Posterior vena cava (tissue), 2 donors: Measurements from ENCODE around the gene CDIP1. TPM values are rescaled to one million over a fixed set of nuclear protein-coding genes. Genes with fewer than 3 reads are reported as not detected.
A peak's percentile ranks its signal among the peaks of the same experiment; 100 is the strongest.

ENCODE experiments used
- DNase-seq: peaks from one replicate; pipeline ENCODE4 v3.0.0-alpha.2; 2020; ENCODE audit warnings: low spot score
- intact Hi-C, 2 donors: fragments of 100-400 bp; cut with DNase I; formaldehyde crosslinking; loops; one replicate each; pipeline versions ENCODE4 v1.14.1 to v1.14.2; 2022 to 2023
- total RNA-seq, 2 donors: library from RNA; stranded (reverse); fragmentation: NEBNext Ultra II Directional; extraction: Animal tissue kit (Norgen Biotek cat#: 25700); gene quantifications; one replicate each; pipeline ENCODE4 v1.2.1, GENCODE V29; 2021
- donor health status: DM: yes; HTN: yes; CAD: no.
- donor health status: DM: yes; HTN: yes; CAD: no.

The CDIP1 gene
- total RNA-seq, 2 donors from 2014 or later, result 19.4 to 21.1 TPM

DNA sequence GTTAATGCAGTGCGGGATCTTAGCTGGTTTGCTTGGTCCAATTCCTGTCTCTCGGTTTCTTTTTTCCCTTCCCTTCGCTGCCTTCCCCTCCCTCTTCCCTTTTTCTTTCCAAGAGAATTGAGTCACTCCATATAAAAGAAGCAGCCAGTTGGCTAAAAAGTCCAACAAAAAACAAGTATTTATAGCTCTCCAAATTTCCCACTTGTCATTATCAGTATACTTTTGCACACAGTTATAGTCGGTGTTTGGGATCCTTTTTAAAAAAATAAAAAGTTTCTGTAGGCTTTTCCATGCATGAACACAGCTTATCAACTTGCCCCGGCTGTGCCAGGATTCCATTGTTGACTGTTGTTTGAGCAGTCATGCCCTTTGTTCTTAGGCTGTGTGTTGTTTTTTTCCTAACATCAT lies 37.5 kb downstream of the CDIP1 start:
- intact Hi-C loops, result no loop called here
- DNase-seq, result no peak

GRCh38 chr16:4500272-4500671 lies 38.3 kb downstream of the CDIP1 start:
- DNase-seq, result no peak
- intact Hi-C loops, result no loop called here

DNA sequence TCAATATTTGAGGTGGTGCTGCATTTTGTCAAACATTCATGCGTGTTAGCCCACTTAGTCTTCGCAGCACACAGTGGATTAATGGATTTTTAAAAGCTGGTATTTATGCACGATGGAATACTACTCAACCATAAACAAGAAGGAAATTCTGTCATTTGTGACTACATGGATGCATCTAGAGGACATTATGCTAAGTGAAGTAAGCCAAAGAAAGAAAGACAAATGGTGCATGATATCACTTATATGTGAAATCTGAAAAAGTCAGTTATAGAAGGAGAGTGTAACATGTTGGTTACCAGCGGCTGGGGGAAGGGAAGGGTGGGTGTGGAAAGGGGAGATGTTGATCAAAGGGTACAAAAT lies 39.4 kb downstream of the CDIP1 start:
- intact Hi-C loops, result no loop called here
- DNase-seq, result no peak

DNA sequence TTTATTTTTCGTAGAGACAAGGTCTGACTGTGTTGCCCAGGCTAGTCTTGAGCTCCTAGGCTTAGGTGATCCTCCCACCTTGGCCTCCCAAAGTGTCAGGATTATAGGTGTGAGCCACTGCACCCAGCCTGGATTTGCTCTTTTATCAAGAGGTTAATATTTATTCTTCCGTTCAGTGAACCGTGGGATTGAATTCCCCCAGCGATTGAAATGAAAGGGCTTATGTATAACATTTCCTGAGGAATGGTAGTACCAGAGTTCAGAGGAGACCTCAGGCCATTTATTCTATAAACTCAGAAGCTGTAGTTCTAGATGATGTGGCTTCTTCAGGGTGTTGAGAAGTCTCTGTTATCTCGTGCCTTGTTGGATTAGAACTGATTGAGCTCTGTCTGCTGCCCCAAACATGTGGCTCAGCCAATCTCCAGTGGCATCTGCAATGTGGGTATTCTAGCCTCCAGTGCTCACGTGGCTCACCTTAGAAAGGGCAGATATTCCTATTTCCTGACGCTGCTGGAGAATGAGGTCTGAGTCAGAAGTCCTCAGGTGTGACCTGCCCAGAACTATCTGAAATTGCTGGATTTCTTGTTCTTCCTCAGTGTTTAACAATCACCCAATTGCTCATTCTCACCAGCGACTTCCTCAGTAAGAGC lies 39.9 kb downstream of the CDIP1 start:
- intact Hi-C loops, result no loop called here
- DNase-seq, result no peak

GRCh38 chr16:4496305-4496704 lies 42.3 kb downstream of the CDIP1 start:
- no peak for DNase-seq

DNA sequence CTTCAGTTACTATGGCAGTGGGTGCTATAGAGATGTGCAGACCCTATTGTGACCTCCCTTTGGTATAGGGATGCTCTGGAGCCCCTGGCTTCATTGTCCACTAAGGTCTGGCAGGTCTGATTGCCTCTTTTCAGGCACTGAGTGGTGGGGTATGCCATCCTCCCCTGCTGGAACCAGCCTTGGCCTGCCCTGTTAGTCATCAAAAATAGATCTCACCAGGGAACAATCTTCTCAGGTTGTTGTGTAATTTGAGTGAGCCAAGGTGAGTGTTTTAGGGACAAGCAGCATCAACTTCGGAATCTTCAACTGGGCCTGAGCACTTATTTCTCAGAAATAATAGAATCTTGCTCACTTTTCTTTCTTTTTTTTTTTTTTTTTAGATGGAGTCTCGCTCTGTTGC lies 42.8 kb downstream of the CDIP1 start:
- DNase-seq, result no peak
- intact Hi-C loops, result no loop called here

More at GRCh38 chr16:4496305-4496704, 42.3 kb downstream of the CDIP1 start:
- intact Hi-C loops, result no loop called here

DNA sequence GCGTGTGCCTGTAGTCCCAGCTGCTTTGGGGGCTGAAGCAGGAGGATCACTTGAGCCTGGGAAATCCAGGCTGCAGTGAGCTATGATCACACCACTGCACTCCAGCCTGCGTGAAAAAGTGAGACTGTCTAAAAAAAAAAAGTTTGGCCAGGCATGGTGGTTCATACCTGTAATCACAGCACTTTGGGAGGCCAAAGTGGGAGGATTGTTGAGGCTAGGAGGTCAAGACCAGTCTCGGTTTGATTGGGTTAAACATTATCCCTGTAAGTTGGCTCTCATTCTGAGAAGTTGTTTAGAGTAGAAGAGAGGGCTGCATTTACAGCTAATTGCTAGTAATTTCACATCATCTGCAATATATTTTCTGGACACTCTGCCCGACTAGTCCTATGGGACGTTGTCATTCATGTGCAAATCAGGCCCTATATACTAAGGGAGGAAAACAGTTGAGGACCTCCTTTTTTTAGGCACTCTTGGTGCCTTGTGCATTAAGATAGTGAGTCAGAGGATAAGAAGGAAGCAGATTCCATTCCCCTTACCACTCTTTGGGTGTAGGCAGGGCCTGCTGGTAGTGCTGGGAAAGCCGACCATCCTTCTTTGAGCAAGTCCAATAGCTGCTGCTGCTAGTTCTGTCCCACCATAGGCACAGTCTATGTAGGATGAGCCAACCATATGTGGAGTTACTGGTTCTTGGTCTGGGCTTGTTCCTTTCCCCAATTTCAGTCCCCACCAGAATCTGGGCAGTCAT lies 43.7 kb downstream of the CDIP1 start:
- no peak for DNase-seq
- intact Hi-C loops, result no loop called here

GRCh38 chr16:4491898-4492297 lies 46.7 kb downstream of the CDIP1 start:
- intact Hi-C loops, result no loop called here
- no peak for DNase-seq

DNA sequence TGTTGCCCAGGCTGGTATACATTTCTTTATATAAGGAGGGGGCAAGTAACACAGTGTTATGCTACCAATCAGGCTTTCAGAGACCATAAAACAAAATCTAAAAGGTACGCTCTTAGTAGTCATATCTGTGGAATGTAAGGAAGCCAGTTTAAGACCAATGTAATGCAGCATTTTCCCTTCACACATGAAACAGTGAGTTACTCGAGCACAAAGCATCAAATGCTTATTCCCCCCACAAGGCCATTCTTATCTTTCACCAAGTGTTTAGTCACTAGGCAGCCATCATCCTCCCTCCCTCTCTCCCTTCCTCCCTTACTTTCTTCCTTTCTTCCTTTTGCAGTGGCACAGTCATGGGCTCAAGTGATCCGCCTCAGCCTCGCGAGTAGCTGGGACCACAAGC lies 49.5 kb downstream of the CDIP1 start:
- intact Hi-C loops, result no loop called here
- DNase-seq, result no peak

DNA sequence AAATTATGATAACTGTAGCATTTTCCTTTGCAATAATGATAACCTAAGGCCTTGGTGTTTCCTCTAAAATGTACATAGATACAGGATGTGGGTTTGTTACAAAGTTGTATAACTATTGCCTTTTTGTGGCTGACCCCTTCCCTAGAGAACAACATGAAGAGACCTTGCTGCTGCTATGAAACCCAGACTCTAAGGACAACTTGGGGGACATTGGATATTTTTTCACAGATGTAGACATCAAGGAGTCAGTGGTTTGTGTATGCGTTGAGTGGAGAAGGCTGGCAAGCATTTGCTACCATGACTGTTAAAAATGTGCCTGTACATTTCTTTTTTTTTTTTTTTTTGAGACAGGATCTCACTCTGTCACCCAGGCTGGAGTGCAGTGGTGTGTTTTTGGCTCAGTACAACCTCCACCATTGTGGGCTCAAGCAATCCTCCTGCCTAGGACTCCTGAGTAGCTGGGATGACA lies 50.0 kb downstream of the CDIP1 start:
- intact Hi-C loops, result no loop called here
- no peak for DNase-seq

GRCh38 chr16:4487955-4488498 lies 50.5 kb downstream of the CDIP1 start:
- no peak for DNase-seq
- intact Hi-C loops, result no loop called here

DNA sequence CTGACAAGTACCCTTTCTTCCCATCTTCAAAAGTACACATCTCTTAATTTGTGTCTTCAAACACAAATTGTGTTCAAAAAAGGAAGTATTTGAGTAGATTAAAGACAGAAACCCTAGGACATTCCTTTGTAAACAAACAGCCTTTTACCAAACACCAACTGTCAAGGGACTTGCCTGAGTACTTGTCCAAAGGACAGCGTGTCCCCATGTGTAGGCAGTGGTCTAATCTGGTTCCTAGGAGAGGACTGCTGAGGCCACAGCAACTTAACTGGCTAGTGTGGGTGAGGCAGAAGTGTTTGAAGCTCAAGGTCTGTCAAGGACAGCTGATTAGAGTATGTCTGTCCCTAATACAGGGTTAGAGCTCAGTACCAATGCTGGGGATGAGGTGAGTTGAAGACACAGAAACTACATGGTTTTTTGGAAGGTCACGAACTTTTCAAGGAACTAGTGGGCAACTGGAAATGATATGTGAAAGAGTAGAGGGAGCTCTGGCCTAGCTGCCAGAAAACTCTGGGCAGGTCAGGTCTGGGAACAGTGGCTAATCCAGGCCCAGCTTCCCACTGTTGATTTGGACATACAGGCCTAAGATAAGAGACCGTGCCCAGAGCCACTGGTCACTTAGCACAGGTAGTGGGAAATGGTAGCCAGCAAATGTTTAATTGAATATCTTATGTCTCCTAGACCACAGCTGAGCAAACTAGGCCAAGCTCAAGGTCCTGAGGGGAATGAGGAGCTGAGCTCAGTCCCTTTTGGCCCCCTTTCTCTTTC lies 52.3 kb downstream of the CDIP1 start:
- DNase-seq, result no peak
- intact Hi-C loops, result no loop called here

- DNase-seq, result no peak
- intact Hi-C loops, result no loop called here
Observed at GRCh38 chr16:4481963-4482362, 56.6 kb downstream of the CDIP1 start.

DNA sequence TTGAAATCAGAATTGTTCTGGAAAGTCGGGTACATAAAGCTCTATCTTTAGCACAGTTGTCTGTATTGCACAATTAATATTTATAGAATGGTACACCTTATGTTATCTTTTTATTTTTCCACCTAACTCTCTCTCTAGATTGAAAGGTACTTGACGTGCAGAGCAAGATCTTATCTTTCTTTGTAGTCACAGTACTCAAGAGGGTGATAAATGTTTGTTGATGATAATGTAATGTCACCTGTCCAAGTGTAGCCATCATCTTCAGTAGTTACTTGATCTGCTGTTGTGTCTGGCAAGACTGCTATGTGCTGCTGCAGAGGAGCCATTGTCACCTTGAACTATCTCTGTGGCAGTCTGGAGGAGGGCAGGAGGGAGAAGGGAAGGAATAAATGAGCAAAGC lies 57.0 kb downstream of the CDIP1 start:
- intact Hi-C loops, result no loop called here
- DNase-seq, result no peak

DNA sequence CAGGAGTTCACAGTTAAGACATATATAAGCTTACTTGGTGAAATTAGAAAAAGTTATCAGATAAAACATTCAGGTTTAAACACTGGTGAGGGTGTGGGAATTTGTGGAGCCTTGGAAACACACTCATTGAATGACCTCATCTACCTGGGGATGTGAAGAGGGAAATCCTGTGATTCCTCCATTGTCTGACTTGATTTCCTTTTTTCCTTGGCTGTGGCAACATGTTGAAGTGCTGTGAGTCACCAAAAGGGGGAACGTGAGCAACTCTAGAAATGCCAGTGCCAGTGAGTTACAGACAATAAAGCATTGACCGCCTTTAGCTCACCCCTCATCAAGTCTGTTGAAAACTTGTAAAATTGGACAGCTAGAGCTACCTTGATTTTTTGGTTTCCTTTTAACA lies 60.6 kb downstream of the CDIP1 start:
- DNase-seq, result no peak

GRCh38 chr16:4475880-4476788 lies 62.4 kb downstream of the CDIP1 start, which contains the start of gene HMOX2:
TSS of gene HMOX2 (plus strand) at chr16:4476398. CDS start at chr16:4505525, 29,127 bp downstream.
- intact Hi-C loops, result no loop called here
- peak; percentile 97 for DNase-seq

More for the DNA sequence above, 60.6 kb downstream of the CDIP1 start:
- intact Hi-C loops, result no loop called here

DNA sequence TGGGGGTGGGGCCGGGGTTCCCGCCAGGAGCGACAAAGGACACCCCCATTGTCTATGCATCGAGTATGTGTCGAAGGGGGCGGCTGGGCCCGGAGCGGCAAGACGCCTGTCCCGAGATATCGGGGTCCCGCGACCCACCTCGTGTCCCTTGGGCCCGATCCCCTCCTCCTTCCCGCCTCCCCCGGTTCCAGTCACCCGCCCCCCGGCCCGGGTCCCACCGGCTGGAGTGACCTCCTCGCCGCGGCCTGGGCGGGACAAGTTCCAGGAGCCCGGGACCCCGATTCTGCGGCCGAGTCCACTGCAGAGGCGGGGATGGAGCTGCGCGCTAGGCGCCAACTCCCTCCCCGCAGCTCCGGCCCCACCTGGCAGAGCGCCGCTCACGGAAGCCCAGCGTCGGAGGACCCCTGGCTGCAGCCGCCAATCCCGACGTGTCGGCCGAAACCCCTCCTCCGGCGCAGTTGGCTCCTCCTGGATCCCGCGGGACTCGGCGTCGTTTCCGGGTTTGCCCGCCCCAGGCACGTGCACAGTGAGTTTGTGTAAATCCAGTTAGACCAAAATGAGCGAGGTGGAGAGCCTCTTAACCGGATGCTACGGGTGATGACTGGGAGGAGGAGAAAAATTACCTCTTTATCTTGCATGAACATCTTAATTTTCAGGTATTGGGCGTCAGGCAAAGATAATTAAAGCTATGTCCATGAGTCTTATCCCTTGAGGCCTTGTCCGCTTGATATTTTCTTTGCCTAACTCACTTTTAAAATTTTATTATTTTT lies 64.2 kb downstream of the CDIP1 start, which contains the start of gene NMRAL1:
NMRAL1 (minus strand) TSS at position 434 of the 770 bp plus-strand sequence. CDS start 493 bp downstream, outside the sequence.
- peak; percentile 95 for DNase-seq
- intact Hi-C loops, result no loop called here

GRCh38 chr16:4472880-4473279 lies 65.7 kb downstream of the CDIP1 start:
- intact Hi-C loops, result no loop called here
- DNase-seq, result no peak
